ENCODE results near the gene MXI1.

- no peak for TF ChIP-seq EZH2 (IDR thresholded peaks at IDR 0.05)
- TF ChIP-seq POLR2AphosphoS5 (IDR thresholded peaks at IDR 0.05; ENCODE audit: borderline replicate concordance, low read depth, low read length) = no peak
- TF ChIP-seq FOXP2 (optimal IDR thresholded peaks at IDR 0.05; ENCODE audit: control extremely low read depth, extremely low read length, insufficient read depth) = no peak
Observed at GRCh38 chr10:110321869-110322620, 114.6 kb downstream of the MXI1 start.

Measured in SK-N-MC (cell line).